Fibroblast of lung (primary cell): Measurements from ENCODE around the gene TMEM179. TPM values are rescaled to one million over a fixed set of nuclear protein-coding genes. Genes with fewer than 3 reads are reported as not detected.

Experiments used
- DNase-seq, 2 donors: peaks; one replicate each; pipeline versions ENCODE4 v3.0.0 to v3.0.0-alpha.2; 2010; ENCODE audit warnings: low read depth in 2 of 2
- H2AFZ ChIP-seq: 2 replicates; pipeline ENCODE4 v1.5.1; 2012; ENCODE audit warnings: low read length, control low read depth, inconsistent platforms
- H3K27ac ChIP-seq: 2 replicates; pipeline ENCODE4 v1.5.1; 2011; ENCODE audit warnings: low read length, control low read depth; ENCODE audit not compliant: insufficient read depth
- H3K27me3 ChIP-seq: 2 replicates; pipeline ENCODE4 v1.5.1; 2011; ENCODE audit warnings: mild to moderate bottlenecking, low read length; ENCODE audit not compliant: control insufficient read depth, insufficient read depth
- H3K36me3 ChIP-seq: 2 replicates; pipeline ENCODE4 v1.5.1; 2011; ENCODE audit warnings: low read length; ENCODE audit not compliant: control insufficient read depth, insufficient read depth
- H3K4me1 ChIP-seq: 2 replicates; pipeline ENCODE4 v1.5.1; 2011; ENCODE audit warnings: low read length; ENCODE audit not compliant: control insufficient read depth, insufficient read depth; ENCODE audit errors: extremely low read depth
- H3K4me2 ChIP-seq: 2 replicates; pipeline ENCODE4 v1.5.1; 2011; ENCODE audit warnings: low read length, control low read depth; ENCODE audit not compliant: insufficient read depth; ENCODE audit errors: extremely low read depth
- H3K4me3 ChIP-seq, 4 experiments: fragments of 200-600 bp in 1 of 4; sonication (generic) in 1 of 4; replicated peaks in 1 of 4; 2 replicates each; pipeline ENCODE4 v1.5.1; 2011 to 2016; ENCODE audit warnings: low read length in 4 of 4, low read depth in 3 of 4, mild to moderate bottlenecking in 3 of 4, control low read depth in 2 of 4, inconsistent platforms in 1 of 4, mixed read lengths in 1 of 4; ENCODE audit not compliant: insufficient read depth in 1 of 4; ENCODE audit errors: control extremely low read depth in 1 of 4
- H3K79me2 ChIP-seq: 2 replicates; pipeline ENCODE4 v1.5.1; 2012; ENCODE audit warnings: mild to moderate bottlenecking, low read length, inconsistent platforms; ENCODE audit not compliant: control insufficient read depth, insufficient read depth
- H3K9ac ChIP-seq: 2 replicates; pipeline ENCODE4 v1.5.1; 2011; ENCODE audit warnings: mild to moderate bottlenecking, low read length, control low read depth; ENCODE audit not compliant: insufficient read depth
- H3K9me3 ChIP-seq: 2 replicates; pipeline ENCODE4 v1.5.1; 2012; ENCODE audit warnings: low read depth, low read length; ENCODE audit not compliant: control insufficient read depth, insufficient read depth
- H4K20me1 ChIP-seq: 2 replicates; pipeline ENCODE4 v1.5.1; 2011; ENCODE audit warnings: low read length; ENCODE audit not compliant: control insufficient read depth, insufficient read depth; ENCODE audit errors: extremely low read depth
- EZH2 ChIP-seq: IDR thresholded peaks from 2 replicates; pipeline ENCODE4 v1.5.1; 2012; ENCODE audit warnings: low read length, control low read depth, mild to moderate bottlenecking; ENCODE audit errors: missing control alignments
- polyA plus RNA-seq, 2 donors: library from polyadenylated mRNA; depleted of rRNA in 1 of 2; stranded (reverse) in 1 of 2; unstranded in 1 of 2; fragments of >200 nt; gene quantifications; 2 replicates each; pipeline ENCODE4 v1.2.1, GENCODE V29; 2011 to 2012; ENCODE audit warnings: missing spikeins in 1 of 2
- total RNA-seq: library from RNA; depleted of rRNA; stranded (reverse); fragments of >200 nt; gene quantifications from 2 replicates; pipeline ENCODE4 v1.2.1, GENCODE V29; 2014
- TF ChIP-seq, protein P1 (sequence below), 2 donors: IDR thresholded peaks in 1 of 2; conservative IDR thresholded peaks in 1 of 2; 1 replicate in 1 of 2; 2 replicates in 1 of 2; pipeline ENCODE4 v1.5.1; 2011 to 2012; ENCODE audit warnings: low read length in 2 of 2, control low read depth in 1 of 2, inconsistent platforms in 1 of 2, low read depth in 1 of 2, mild to moderate bottlenecking in 1 of 2

Gene TMEM179
- total and polyA plus RNA-seq, 2 donors (not counting 1 experiment from before 2014, with no cell fraction given) = under 0.01 to 0.03 TPM

- Histone ChIP-seq H3K4me2 (no peak overlapping the region), H4K20me1 (no peaks in the 10 kb centered on the region), H3K36me3 (no peaks in the 10 kb centered on the region), H3K9me3 (no peaks in the 10 kb centered on the region), H3K4me1 (no peaks in the 10 kb centered on the region), H3K4me3 (no peak overlapping the region), H2AFZ (no peak overlapping the region), H3K27me3 (peaks cover 10% of the 10 kb centered on the region), H3K9ac (no peak overlapping the region), H3K79me2 (no peaks in the 10 kb centered on the region), H3K27ac (no peak overlapping the region)
- no peak for DNase-seq
- TF ChIP-seq, protein P1, sequence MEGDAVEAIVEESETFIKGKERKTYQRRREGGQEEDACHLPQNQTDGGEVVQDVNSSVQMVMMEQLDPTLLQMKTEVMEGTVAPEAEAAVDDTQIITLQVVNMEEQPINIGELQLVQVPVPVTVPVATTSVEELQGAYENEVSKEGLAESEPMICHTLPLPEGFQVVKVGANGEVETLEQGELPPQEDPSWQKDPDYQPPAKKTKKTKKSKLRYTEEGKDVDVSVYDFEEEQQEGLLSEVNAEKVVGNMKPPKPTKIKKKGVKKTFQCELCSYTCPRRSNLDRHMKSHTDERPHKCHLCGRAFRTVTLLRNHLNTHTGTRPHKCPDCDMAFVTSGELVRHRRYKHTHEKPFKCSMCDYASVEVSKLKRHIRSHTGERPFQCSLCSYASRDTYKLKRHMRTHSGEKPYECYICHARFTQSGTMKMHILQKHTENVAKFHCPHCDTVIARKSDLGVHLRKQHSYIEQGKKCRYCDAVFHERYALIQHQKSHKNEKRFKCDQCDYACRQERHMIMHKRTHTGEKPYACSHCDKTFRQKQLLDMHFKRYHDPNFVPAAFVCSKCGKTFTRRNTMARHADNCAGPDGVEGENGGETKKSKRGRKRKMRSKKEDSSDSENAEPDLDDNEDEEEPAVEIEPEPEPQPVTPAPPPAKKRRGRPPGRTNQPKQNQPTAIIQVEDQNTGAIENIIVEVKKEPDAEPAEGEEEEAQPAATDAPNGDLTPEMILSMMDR (conservative IDR thresholded peaks at IDR 0.05 in 1 of 2, IDR thresholded peaks at IDR 0.05 in 1 of 2; ENCODE audit: low read depth in 1 of 2, low read length in 2 of 2) = no peak
- no peak for TF ChIP-seq EZH2
These were observed 5.1 kb upstream of the TMEM179 start for GRCh38 chr14:104609666-104610065.

- Histone ChIP-seq H3K4me2 (no peak overlapping the region), H3K79me2 (no peaks in the 10 kb centered on the region), H3K9ac (no peak overlapping the region), H3K36me3 (no peaks in the 10 kb centered on the region), H3K27me3 (peaks cover 9% of the 10 kb centered on the region), H3K4me1 (no peaks in the 10 kb centered on the region), H3K27ac (no peak overlapping the region), H3K4me3 (no peak overlapping the region), H3K9me3 (no peaks in the 10 kb centered on the region), H2AFZ (no peak overlapping the region), H4K20me1 (no peaks in the 10 kb centered on the region)
- no peak for DNase-seq
- TF ChIP-seq, protein P1 (conservative IDR thresholded peaks at IDR 0.05 in 1 of 2, IDR thresholded peaks at IDR 0.05 in 1 of 2; ENCODE audit: low read depth in 1 of 2, low read length in 2 of 2) = no peak
- TF ChIP-seq EZH2 = no peak
These were observed 716 bp downstream of the TMEM179 start for GRCh38 chr14:104603711-104604401.

- no peak overlapping the region for H3K9ac ChIP-seq
- H3K27ac ChIP-seq = no peak overlapping the region
- H4K20me1 ChIP-seq = no peaks in the 10 kb centered on the region
- TF ChIP-seq, protein P1 (conservative IDR thresholded peaks at IDR 0.05 in 1 of 2, IDR thresholded peaks at IDR 0.05 in 1 of 2; ENCODE audit: low read depth in 1 of 2, low read length in 2 of 2) = no peak
- TF ChIP-seq EZH2 = no peak
- no peak overlapping the region for H3K4me3 ChIP-seq
- no peak overlapping the region for H2AFZ ChIP-seq
- H3K9me3 ChIP-seq = no peaks in the 10 kb centered on the region
- H3K4me2 ChIP-seq = no peak overlapping the region
- H3K36me3 ChIP-seq = no peaks in the 10 kb centered on the region
- H3K27me3 ChIP-seq = peaks cover 9% of the 10 kb centered on the region
- no peaks in the 10 kb centered on the region for H3K4me1 ChIP-seq
- H3K79me2 ChIP-seq = no peaks in the 10 kb centered on the region
- no peak for DNase-seq
These were observed 1.6 kb downstream of the TMEM179 start for GRCh38 chr14:104602933-104603325.
